PC-3 (cell line): ENCODE data around the gene LHFPL5. TPM values are rescaled to one million over a fixed set of nuclear protein-coding genes. Genes with fewer than 3 reads are reported as not detected.

Source experiments
- ATAC-seq: fragments of 200-7000 bp; cut with Tn5 transposase; 2 replicates; pipeline ENCODE4 v1.9.1; 2020; ENCODE audit warnings: mild to moderate bottlenecking, moderate library complexity
- BruUV-seq: library from RNA; stranded (reverse); fragments of 400-500 nt; replicated peaks from 2 replicates; lab custom pipeline; 2021; lab: Mats Ljungman, UMichigan
- CTCF ChIA-PET: fragments of 300-600 bp; sonication (Branson Sonifier 250); formaldehyde crosslinking; loops from one replicate; lab custom pipeline; 2022; ENCODE audit warnings: antibody characterized with exemption; lab: Charles Lee
- POLR2A ChIA-PET: fragments of 300-600 bp; sonication (Branson Sonifier 250); formaldehyde crosslinking; loops from one replicate; lab custom pipeline; 2022; ENCODE audit warnings: antibody characterized with exemption; ENCODE audit not compliant: unreplicated experiment; lab: Charles Lee
- DNase-seq: peaks from one replicate; pipeline ENCODE4 v3.0.0-alpha.2; 2015
- H2AFZ ChIP-seq: fragments of 300-600 bp; sonication (generic); 2 replicates; pipeline ENCODE4 v1.6.0; 2016; ENCODE audit warnings: antibody characterized with exemption, low read length
- H3F3A ChIP-seq: fragments of 300-600 bp; sonication (generic); one replicate; pipeline ENCODE4 v1.6.0; 2017; ENCODE audit warnings: antibody characterized with exemption, low read length, control low read depth, mild to moderate bottlenecking; ENCODE audit not compliant: unreplicated experiment
- H3K27ac ChIP-seq: fragments of 300-600 bp; sonication (generic); 2 replicates; pipeline ENCODE4 v1.5.1; 2016; ENCODE audit warnings: mild to moderate bottlenecking, low read length
- H3K27me3 ChIP-seq: fragments of 300-600 bp; sonication (generic); 2 replicates; pipeline ENCODE4 v1.6.1; 2016; ENCODE audit warnings: low read length, mixed read lengths
- H3K36me3 ChIP-seq: fragments of 300-600 bp; sonication (generic); 2 replicates; pipeline ENCODE4 v1.6.1; 2016; ENCODE audit warnings: low read depth, mixed run types, low read length, mixed read lengths
- H3K4me1 ChIP-seq: fragments of 300-600 bp; sonication (generic); 2 replicates; pipeline ENCODE4 v1.5.1; 2016; ENCODE audit warnings: low read length; ENCODE audit not compliant: insufficient read depth
- H3K4me2 ChIP-seq: fragments of 300-600 bp; sonication (generic); 2 replicates; pipeline ENCODE4 v1.6.0; 2016; ENCODE audit warnings: low read length
- H3K4me3 ChIP-seq: fragments of 300-600 bp; sonication (generic); 2 replicates; pipeline ENCODE4 v1.5.1; 2016; ENCODE audit warnings: mild to moderate bottlenecking, low read length, mixed read lengths
- H3K79me2 ChIP-seq: fragments of 300-600 bp; sonication (generic); 2 replicates; pipeline ENCODE4 v1.6.1; 2017; ENCODE audit warnings: low read length, mixed read lengths
- H3K9ac ChIP-seq: fragments of 300-600 bp; sonication (generic); 2 replicates; pipeline ENCODE4 v1.6.0; 2016; ENCODE audit warnings: mild to moderate bottlenecking, low read length
- H3K9me2 ChIP-seq: fragments of 300-600 bp; sonication (generic); replicated peaks from 2 replicates; pipeline ENCODE4 v1.6.1; 2016; ENCODE audit warnings: mixed run types, low read length, mixed read lengths
- H3K9me3 ChIP-seq: fragments of 300-600 bp; sonication (generic); 2 replicates; pipeline ENCODE4 v1.6.1; 2016; ENCODE audit warnings: low read length, mixed read lengths
- H4K20me1 ChIP-seq: fragments of 300-600 bp; sonication (generic); 2 replicates; pipeline ENCODE4 v1.6.1; 2016; ENCODE audit warnings: low read length, mixed read lengths
- EZH2 ChIP-seq: fragments of 300-600 bp; sonication (generic); IDR thresholded peaks from one replicate; pipeline ENCODE4 v1.6.1; 2017; ENCODE audit warnings: antibody characterized with exemption, mild to moderate bottlenecking, low read length; ENCODE audit not compliant: unreplicated experiment
- EZH2phosphoT487 ChIP-seq: fragments of 300-600 bp; sonication (generic); IDR thresholded peaks from 2 replicates; pipeline ENCODE4 v1.6.1; 2018; ENCODE audit warnings: mild to moderate bottlenecking, antibody characterized with exemption, low read length, borderline replicate concordance
- intact Hi-C: fragments of 100-400 bp; cut with micrococcal nuclease; formaldehyde crosslinking; loops from 2 replicates; pipeline ENCODE4 v1.9.0; 2023
- total RNA-seq: library from RNA; depleted of rRNA; stranded (reverse); fragments of >200 nt; gene quantifications from 2 replicates; pipeline ENCODE4 v1.2.3, GENCODE V29; 2014
- TF ChIP-seq, protein P1 (sequence below): fragments of 300-600 bp; sonication (generic); conservative IDR thresholded peaks from 2 replicates; pipeline ENCODE4 v1.5.1; 2017; ENCODE audit warnings: antibody characterized with exemption, low read depth, mild to moderate bottlenecking, low read length

The LHFPL5 gene
- total RNA-seq, 1 experiment from 2014 or later = not detected

DNA sequence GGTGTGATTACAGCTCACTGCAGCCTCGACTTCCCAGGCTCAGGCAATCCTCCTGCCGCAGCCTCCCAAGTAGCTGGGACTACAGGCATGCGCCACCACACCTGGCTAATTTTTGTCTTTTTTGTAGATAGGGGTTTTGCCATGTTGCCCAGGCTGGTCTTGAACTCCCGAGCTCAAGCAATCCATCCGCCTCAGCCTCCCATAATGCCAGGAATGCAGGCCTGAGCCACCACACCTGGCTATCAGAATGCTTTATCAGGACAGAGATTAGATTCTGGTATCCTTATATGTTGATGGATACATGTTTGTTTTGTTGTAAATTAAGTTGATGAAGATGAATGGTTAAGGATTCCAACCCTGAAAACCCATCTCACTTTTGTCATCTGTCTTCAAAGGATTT lies 24.2 kb downstream of the LHFPL5 start:
- Histone ChIP-seq H3K4me1 (no peaks in the 10 kb centered on the region), H3K27me3 (no peaks in the 10 kb centered on the region), H4K20me1 (no peaks in the 10 kb centered on the region), H3K36me3 (peaks cover 19% of the 10 kb centered on the region), H2AFZ (no peak overlapping the region), H3K79me2 (no peaks in the 10 kb centered on the region), H3F3A (no peaks in the 10 kb centered on the region), H3K9ac (no peak overlapping the region), H3K4me2 (no peak overlapping the region), H3K27ac (no peak overlapping the region), H3K9me2 (no peaks in the 10 kb centered on the region), H3K9me3 (no peaks in the 10 kb centered on the region), H3K4me3 (no peak overlapping the region)
- ATAC-seq (no peak), DNase-seq (no peak)
- no TSS peak for BruUV-seq
- intact Hi-C loops = no loop called here
- CTCF ChIA-PET = no interaction called here
- TF ChIP-seq, protein P1, sequence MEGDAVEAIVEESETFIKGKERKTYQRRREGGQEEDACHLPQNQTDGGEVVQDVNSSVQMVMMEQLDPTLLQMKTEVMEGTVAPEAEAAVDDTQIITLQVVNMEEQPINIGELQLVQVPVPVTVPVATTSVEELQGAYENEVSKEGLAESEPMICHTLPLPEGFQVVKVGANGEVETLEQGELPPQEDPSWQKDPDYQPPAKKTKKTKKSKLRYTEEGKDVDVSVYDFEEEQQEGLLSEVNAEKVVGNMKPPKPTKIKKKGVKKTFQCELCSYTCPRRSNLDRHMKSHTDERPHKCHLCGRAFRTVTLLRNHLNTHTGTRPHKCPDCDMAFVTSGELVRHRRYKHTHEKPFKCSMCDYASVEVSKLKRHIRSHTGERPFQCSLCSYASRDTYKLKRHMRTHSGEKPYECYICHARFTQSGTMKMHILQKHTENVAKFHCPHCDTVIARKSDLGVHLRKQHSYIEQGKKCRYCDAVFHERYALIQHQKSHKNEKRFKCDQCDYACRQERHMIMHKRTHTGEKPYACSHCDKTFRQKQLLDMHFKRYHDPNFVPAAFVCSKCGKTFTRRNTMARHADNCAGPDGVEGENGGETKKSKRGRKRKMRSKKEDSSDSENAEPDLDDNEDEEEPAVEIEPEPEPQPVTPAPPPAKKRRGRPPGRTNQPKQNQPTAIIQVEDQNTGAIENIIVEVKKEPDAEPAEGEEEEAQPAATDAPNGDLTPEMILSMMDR = no peak
- TF ChIP-seq EZH2phosphoT487 = no peak
- TF ChIP-seq EZH2 = no peak
- POLR2A ChIA-PET = no interaction called here

- BruUV-seq = no TSS peak
- no peak for DNase-seq
- Histone ChIP-seq H2AFZ (no peak overlapping the region), H3K36me3 (peaks cover 35% of the 10 kb centered on the region), H3K4me1 (no peaks in the 10 kb centered on the region), H3F3A (no peaks in the 10 kb centered on the region), H3K9ac (no peak overlapping the region), H3K9me2 (no peaks in the 10 kb centered on the region), H3K4me3 (no peak overlapping the region), H3K4me2 (no peak overlapping the region), H3K79me2 (no peaks in the 10 kb centered on the region), H4K20me1 (no peaks in the 10 kb centered on the region), H3K27me3 (no peaks in the 10 kb centered on the region), H3K9me3 (no peaks in the 10 kb centered on the region), H3K27ac (no peak overlapping the region)
- no peak for ATAC-seq
- TF ChIP-seq, protein P1 = no peak
- TF ChIP-seq EZH2 (no peak), EZH2phosphoT487 (no peak)
- intact Hi-C loops = no loop called here
- POLR2A ChIA-PET = no interaction called here
- CTCF ChIA-PET = interaction anchor here (0.5 kb wide), 1 partner anchor 309 kb away, joined by 5 read pairs; no protein-coding TSS in a partner anchor
Observed at GRCh38 chr6:35831257-35832007, 26.3 kb downstream of the LHFPL5 start.

GRCh38 chr6:35833536-35833935 lies 28.4 kb downstream of the LHFPL5 start:
- Histone ChIP-seq H3K27me3 (no peaks in the 10 kb centered on the region), H3K4me2 (no peak overlapping the region), H3K36me3 (peaks cover 41% of the 10 kb centered on the region), H4K20me1 (no peaks in the 10 kb centered on the region), H3K9ac (no peak overlapping the region), H3K27ac (no peak overlapping the region), H3K9me2 (no peaks in the 10 kb centered on the region), H3K9me3 (no peaks in the 10 kb centered on the region), H3K4me3 (no peak overlapping the region), H2AFZ (no peak overlapping the region), H3F3A (no peaks in the 10 kb centered on the region), H3K79me2 (no peaks in the 10 kb centered on the region), H3K4me1 (no peaks in the 10 kb centered on the region)
- DNase-seq (no peak), ATAC-seq (no peak)
- intact Hi-C loops = no loop called here
- ChIA-PET CTCF (no interaction called here), POLR2A (no interaction called here)
- TF ChIP-seq EZH2 = no peak
- TF ChIP-seq EZH2phosphoT487 = no peak
- TF ChIP-seq, protein P1 = no peak
- no TSS peak for BruUV-seq
